Gastroesophageal sphincter (tissue), 3 donors: ENCODE results near the gene SNRNP40.

Experiments
- EP300 ChIP-seq: sonication (generic); formaldehyde crosslinking; IDR thresholded peaks from one replicate; pipeline ENCODE4 v1.6.1; 2017; ENCODE audit warnings: antibody characterized with exemption, mild to moderate bottlenecking
- TF ChIP-seq, protein P1 (sequence below), 4 experiments: fragments of 200-600 bp in 2 of 4; fragments of 450-650 bp in 2 of 4; sonication (generic) in 1 of 4; IDR thresholded peaks; one replicate each; pipeline ENCODE4 v1.5.1; 2017 to 2019; ENCODE audit warnings: antibody characterized with exemption in 4 of 4, mild to moderate bottlenecking in 2 of 4, moderate library complexity in 2 of 4

DNA sequence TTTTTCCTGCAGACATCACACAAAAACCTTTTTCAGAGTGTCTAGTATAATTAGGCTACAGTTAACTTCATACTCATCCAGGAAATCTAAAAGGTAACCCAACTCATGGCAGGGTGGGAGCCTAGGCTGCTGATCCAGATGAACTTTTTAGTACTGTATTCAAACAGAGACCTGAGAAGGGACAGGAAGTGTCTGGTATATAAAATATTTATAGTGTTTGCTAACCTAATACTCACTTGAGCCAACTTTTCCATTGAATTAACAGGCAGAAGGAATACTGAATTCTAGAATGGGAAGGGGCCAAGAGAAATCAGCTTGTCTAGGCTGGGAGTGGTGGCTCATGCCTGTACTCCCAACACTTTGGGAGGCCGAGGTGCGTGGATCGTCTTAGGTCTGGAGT, 34.7 kb downstream of the SNRNP40 start:
- TF ChIP-seq, protein P1, sequence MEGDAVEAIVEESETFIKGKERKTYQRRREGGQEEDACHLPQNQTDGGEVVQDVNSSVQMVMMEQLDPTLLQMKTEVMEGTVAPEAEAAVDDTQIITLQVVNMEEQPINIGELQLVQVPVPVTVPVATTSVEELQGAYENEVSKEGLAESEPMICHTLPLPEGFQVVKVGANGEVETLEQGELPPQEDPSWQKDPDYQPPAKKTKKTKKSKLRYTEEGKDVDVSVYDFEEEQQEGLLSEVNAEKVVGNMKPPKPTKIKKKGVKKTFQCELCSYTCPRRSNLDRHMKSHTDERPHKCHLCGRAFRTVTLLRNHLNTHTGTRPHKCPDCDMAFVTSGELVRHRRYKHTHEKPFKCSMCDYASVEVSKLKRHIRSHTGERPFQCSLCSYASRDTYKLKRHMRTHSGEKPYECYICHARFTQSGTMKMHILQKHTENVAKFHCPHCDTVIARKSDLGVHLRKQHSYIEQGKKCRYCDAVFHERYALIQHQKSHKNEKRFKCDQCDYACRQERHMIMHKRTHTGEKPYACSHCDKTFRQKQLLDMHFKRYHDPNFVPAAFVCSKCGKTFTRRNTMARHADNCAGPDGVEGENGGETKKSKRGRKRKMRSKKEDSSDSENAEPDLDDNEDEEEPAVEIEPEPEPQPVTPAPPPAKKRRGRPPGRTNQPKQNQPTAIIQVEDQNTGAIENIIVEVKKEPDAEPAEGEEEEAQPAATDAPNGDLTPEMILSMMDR (IDR thresholded peaks at IDR 0.05): no peak
- TF ChIP-seq EP300: no peak
